Upper lobe of left lung (tissue), 6 donors: ENCODE data around the gene HLA-B. TPM values are rescaled to one million over a fixed set of nuclear protein-coding genes. Genes with fewer than 3 reads are reported as not detected.

Source experiments
- ATAC-seq, 2 donors: fragments of 200-7000 bp; cut with Tn5 transposase; one replicate each; pipeline ENCODE4 v1.9.1; 2022; ENCODE audit warnings: mild to moderate bottlenecking in 2 of 2, moderate library complexity in 2 of 2; ENCODE audit not compliant: low FRiP score in 2 of 2
- DNase-seq, 2 donors: peaks; one replicate each; pipeline ENCODE4 v3.0.0-alpha.2; 2019 to 2020
- H3K27ac ChIP-seq, 4 donors: fragments of 200-600 bp; sonication (generic); one replicate each; pipeline ENCODE4 v1.5.1; 2016 to 2019
- H3K27me3 ChIP-seq, 4 donors: fragments of 200-600 bp; sonication (generic); one replicate each; pipeline ENCODE4 v1.5.1; 2017 to 2019
- H3K36me3 ChIP-seq, 4 donors: fragments of 200-600 bp; sonication (generic); one replicate each; pipeline ENCODE4 v1.5.1; 2016 to 2019
- H3K4me1 ChIP-seq, 4 donors: fragments of 200-600 bp; sonication (generic); one replicate each; pipeline ENCODE4 v1.5.1; 2018 to 2019
- H3K4me3 ChIP-seq, 4 donors: fragments of 200-600 bp; sonication (generic); one replicate each; pipeline ENCODE4 v1.5.1; 2017 to 2019; ENCODE audit warnings: mild to moderate bottlenecking in 2 of 4, moderate library complexity in 1 of 4
- H3K9me3 ChIP-seq, 4 donors: fragments of 200-600 bp; sonication (generic); one replicate each; pipeline ENCODE4 v1.5.1; 2018 to 2019
- CTCF ChIP-seq, 6 experiments: fragments of 450-650 bp in 4 of 6; fragments of 200-600 bp in 2 of 6; sonication (generic) in 2 of 6; IDR thresholded peaks; one replicate each; pipeline ENCODE4 v1.5.1; 2016 to 2019; ENCODE audit warnings: antibody characterized with exemption in 6 of 6
- EP300 ChIP-seq, 4 donors: sonication (generic); formaldehyde crosslinking; IDR thresholded peaks; one replicate each; pipeline ENCODE4 v1.5.1; 2017; ENCODE audit warnings: antibody characterized with exemption in 4 of 4, control low read depth in 2 of 4
- POLR2A ChIP-seq, 4 donors: fragments of 450-650 bp; IDR thresholded peaks; one replicate each; pipeline ENCODE4 v1.5.1; 2016 to 2017; ENCODE audit warnings: antibody characterized with exemption in 4 of 4, mild to moderate bottlenecking in 2 of 4
- POLR2AphosphoS5 ChIP-seq, 2 donors: sonication (generic); formaldehyde crosslinking; IDR thresholded peaks; one replicate each; pipeline ENCODE4 v1.5.1; 2017; ENCODE audit warnings: antibody characterized with exemption in 2 of 2
- WGBS, 2 donors: methylation state at CpG; one replicate each; pipeline ENCODE4 v1.1.5; 2017 to 2018; 5-methylcytosine and 5-hydroxymethylcytosine counted together
- small RNA-seq, 4 donors: library from RNA; depleted of rRNA; stranded (forward); fragments of <200 nt; gene quantifications; one replicate each; pipeline ENCODE3, GENCODE V24; 2016
- total RNA-seq, 6 donors: library from RNA; depleted of rRNA in 4 of 6; stranded (reverse); fragments of >200 nt in 4 of 6; gene quantifications; one replicate each; pipeline versions ENCODE4 v1.1.0 to v1.2.1, GENCODE V29; 2016 to 2021
- donor health status: DM: no; HTN: no; CAD: no; lungs with moderate emphysema.
- donor health status: DM: no; HTN: yes; CAD: no; lungs with severe emphysema.

The HLA-B gene
- total RNA-seq, 6 donors from 2014 or later, result 1,716 to 2,968 (median 2,484) TPM

GRCh38 chr6:31305703-31306219 lies 51.2 kb downstream of the HLA-B start:
- Histone ChIP-seq H3K4me1 (peaks cover 0 to 9% (median 4%) of the 10 kb centered on the region in 4 donors), H3K9me3 (no peaks in the 10 kb centered on the region), H3K27ac (no peak overlapping the region), H3K27me3 (peaks cover 0 to 5% (median 0%) of the 10 kb centered on the region in 4 donors), H3K4me3 (no peak overlapping the region), H3K36me3 (no peaks in the 10 kb centered on the region)
- 87 to 90% methylated on average over 2 to 4 of the region's 4 CpGs for WGBS, 2 donors
- ATAC-seq (no peak), DNase-seq (no peak)
- TF ChIP-seq POLR2A (IDR thresholded peaks at IDR 0.05) (no peak), CTCF (IDR thresholded peaks at IDR 0.05) (no peak), EP300 (IDR thresholded peaks at IDR 0.05) (no peak), POLR2AphosphoS5 (IDR thresholded peaks at IDR 0.05) (no peak)

GRCh38 chr6:31304683-31305082 lies 52.3 kb downstream of the HLA-B start:
- ATAC-seq (no peak), DNase-seq (no peak)
- Histone ChIP-seq H3K9me3 (no peaks in the 10 kb centered on the region), H3K27me3 (peaks cover 0 to 5% (median 0%) of the 10 kb centered on the region in 4 donors), H3K27ac (no peak overlapping the region), H3K4me3 (no peak overlapping the region), H3K36me3 (no peaks in the 10 kb centered on the region), H3K4me1 (peaks cover 0 to 9% (median 4%) of the 10 kb centered on the region in 4 donors)
- TF ChIP-seq POLR2A (IDR thresholded peaks at IDR 0.05) (no peak), POLR2AphosphoS5 (IDR thresholded peaks at IDR 0.05) (no peak), EP300 (IDR thresholded peaks at IDR 0.05) (no peak)
- 69 to 76% methylated on average over 4 of the region's 4 CpGs for WGBS, 2 donors

Small RNA genes within 50 kb of the gene (small RNA-seq; reads per million reads assigned to genes)
- 0 reads per million in 4 donors for gene HLA-S
- gene MIR6891, result 0 to 0.18 (median 0.05) reads per million in 4 donors
- 0 reads per million in 4 donors for gene RF00019
- 0 reads per million in 4 donors for gene RNU6-283P

Other genes starting within 250 kb of the HLA-B start
- not detected for gene C6orf15, start 244.6 kb downstream of the HLA-B start, total RNA-seq
- 1 to 10 TPM; 3.2 to 9.4 (median 4.4) TPM for gene PSORS1C1, start 242.4 kb downstream of the HLA-B start, total RNA-seq
- not detected for gene CDSN, start 236.7 kb downstream of the HLA-B start, total RNA-seq
- gene PSORS1C2, start 218.1 kb downstream of the HLA-B start, total RNA-seq, result not detected
- 10 to 100 TPM in 5 of 6 donors, 1 to 10 TPM in 1; 5.5 to 83.8 (median 19.5) TPM for gene CCHCR1, start 199.4 kb downstream of the HLA-B start, total RNA-seq
- gene TCF19, start 198.6 kb downstream of the HLA-B start, total RNA-seq, result 10 to 100 TPM in 1 of 6 donors, 1 to 10 TPM in 5; 4.2 to 10.0 (median 5.3) TPM
- gene POU5F1, start 186.5 kb downstream of the HLA-B start, total RNA-seq, result 10 to 100 TPM in 2 of 6 donors, 1 to 10 TPM in 4; 4.1 to 13.6 (median 5.7) TPM
- 1,000 to 10,000 TPM in 3 of 6 donors, 100 to 1,000 TPM in 3; 752 to 1,434 (median 1,132) TPM for gene HLA-C, start 85.1 kb downstream of the HLA-B start, total RNA-seq
- gene MICA, start 46.4 kb upstream of the HLA-B start, total RNA-seq, result 10 to 100 TPM; 21.6 to 81.7 (median 31.4) TPM
- gene MICB, start 141.0 kb upstream of the HLA-B start, total RNA-seq, result 10 to 100 TPM in 4 of 6 donors, 1 to 10 TPM in 2; 4.9 to 14.4 (median 11.3) TPM
- not detected for gene MCCD1, start 171.8 kb upstream of the HLA-B start, total RNA-seq
- gene DDX39B, start 184.8 kb upstream of the HLA-B start, total RNA-seq, result 100 to 1,000 TPM; 201 to 541 (median 270) TPM
- 1 to 10 TPM in 4 of 6 donors, under 1 TPM in 2; 0.55 to 2.0 (median 1.1) TPM for gene ATP6V1G2, start 189.4 kb upstream of the HLA-B start, total RNA-seq
- 10 to 100 TPM; 18.2 to 45.1 (median 23.8) TPM for gene NFKBIL1, start 190.4 kb upstream of the HLA-B start, total RNA-seq
- gene LTA, start 215.1 kb upstream of the HLA-B start, total RNA-seq, result 1 to 10 TPM in 2 of 6 donors, not detected in 4; 1.6 to 1.8 TPM
- gene TNF, start 218.4 kb upstream of the HLA-B start, total RNA-seq, result 1 to 10 TPM in 5 of 6 donors, under 1 TPM in 1; 0.33 to 6.6 (median 2.9) TPM
- gene LTB, start 225.2 kb upstream of the HLA-B start, total RNA-seq, result 10 to 100 TPM in 1 of 6 donors, 1 to 10 TPM in 2, not detected in 3; 1.3 to 18.7 (median 8.2) TPM
- 100 to 1,000 TPM in 1 of 6 donors, 10 to 100 TPM in 3, 1 to 10 TPM in 2; 7.7 to 132 (median 33.5) TPM for gene LST1, start 229.1 kb upstream of the HLA-B start, total RNA-seq
- gene NCR3, start 235.8 kb upstream of the HLA-B start, total RNA-seq, result 1 to 10 TPM in 1 of 6 donors, under 1 TPM in 3, not detected in 2; 0.54 to 2.0 (median 0.70) TPM